CD14-positive monocyte (primary cell): ENCODE results near the gene ZGPAT. TPM values are rescaled to one million over a fixed set of nuclear protein-coding genes. Genes with fewer than 3 reads are reported as not detected.

Source experiments
- DNase-seq, 3 donors: peaks; one replicate each; pipeline ENCODE4 v3.0.0-alpha.2; 2011 to 2022
- H2AFZ ChIP-seq: 2 replicates; pipeline ENCODE4 v1.6.0; 2012; ENCODE audit warnings: mild to moderate bottlenecking, low read depth, low read length, inconsistent platforms; ENCODE audit not compliant: insufficient read depth, poor library complexity, severe bottlenecking
- H3K27ac ChIP-seq, 2 donors: 1 replicate in 1 of 2; 2 replicates in 1 of 2; pipeline ENCODE4 v1.5.1; 2012 to 2013; ENCODE audit warnings: low read length in 2 of 2, control low read depth in 1 of 2, inconsistent platforms in 1 of 2, low read depth in 1 of 2, mild to moderate bottlenecking in 1 of 2
- H3K27me3 ChIP-seq, 2 donors: one replicate each; pipeline versions ENCODE4 v1.6.0 to v1.6.1; 2011 to 2013; ENCODE audit warnings: low read length in 2 of 2; ENCODE audit not compliant: control insufficient read depth in 2 of 2, insufficient read depth in 2 of 2
- H3K36me3 ChIP-seq, 2 donors: replicated peaks in 1 of 2; 1 replicate in 1 of 2; 2 replicates in 1 of 2; pipeline versions ENCODE4 v1.5.1 to v1.6.1; 2012 to 2013; ENCODE audit warnings: low read length in 2 of 2, control low read depth in 1 of 2, inconsistent platforms in 1 of 2, mild to moderate bottlenecking in 1 of 2; ENCODE audit not compliant: insufficient read depth in 2 of 2, control insufficient read depth in 1 of 2
- H3K4me1 ChIP-seq, 2 donors: 1 replicate in 1 of 2; 2 replicates in 1 of 2; pipeline versions ENCODE4 v1.5.1 to v1.6.1; 2012 to 2013; ENCODE audit warnings: low read length in 2 of 2, control low read depth in 1 of 2, inconsistent platforms in 1 of 2, mild to moderate bottlenecking in 1 of 2, moderate library complexity in 1 of 2; ENCODE audit not compliant: insufficient read depth in 2 of 2, control insufficient read depth in 1 of 2
- H3K4me2 ChIP-seq: replicated peaks from 2 replicates; pipeline ENCODE3; 2012; ENCODE audit warnings: low read length, moderate library complexity, mild to moderate bottlenecking; ENCODE audit not compliant: poor library complexity, severe bottlenecking; ENCODE audit errors: extremely low read depth
- H3K4me3 ChIP-seq, 3 experiments: fragments of 200-600 bp in 1 of 3; sonication (generic) in 1 of 3; replicated peaks in 1 of 3; 1 replicate in 2 of 3; 2 replicates in 1 of 3; pipeline ENCODE4 v1.5.1; 2011 to 2013; ENCODE audit warnings: low read length in 3 of 3, mild to moderate bottlenecking in 3 of 3, control low read depth in 2 of 3, low read depth in 2 of 3, inconsistent platforms in 1 of 3, moderate library complexity in 1 of 3
- H3K79me2 ChIP-seq: 2 replicates; pipeline ENCODE4 v1.6.0; 2012; ENCODE audit warnings: mild to moderate bottlenecking, control low read depth, inconsistent platforms, low read length, moderate library complexity; ENCODE audit not compliant: insufficient read depth
- H3K9ac ChIP-seq: 2 replicates; pipeline ENCODE4 v1.6.0; 2017; ENCODE audit warnings: low read length, mild to moderate bottlenecking; ENCODE audit not compliant: insufficient read depth, poor library complexity, severe bottlenecking
- H3K9me3 ChIP-seq, 2 donors: replicated peaks in 1 of 2; 1 replicate in 1 of 2; 2 replicates in 1 of 2; pipeline versions ENCODE4 v1.5.1 to v1.6.1; 2012 to 2013; ENCODE audit warnings: low read length in 2 of 2, control low read depth in 1 of 2; ENCODE audit not compliant: control insufficient read depth in 1 of 2, insufficient read depth in 1 of 2
- H4K20me1 ChIP-seq: 2 replicates; pipeline ENCODE4 v1.6.0; 2012; ENCODE audit warnings: mild to moderate bottlenecking, low read length, control low read depth, moderate library complexity; ENCODE audit not compliant: insufficient read depth
- H3K27ac Mint-ChIP-seq, 7 donors: one replicate each; pipeline ENCODE4 v1.8.0; 2020; ENCODE audit warnings: mild to moderate bottlenecking in 7 of 7, mixed read lengths in 7 of 7, moderate library complexity in 6 of 7, inconsistent platforms in 2 of 7
- H3K27me3 Mint-ChIP-seq, 3 donors: one replicate each; pipeline ENCODE4 v1.8.0; 2021 to 2022; ENCODE audit warnings: low read depth in 3 of 3, mild to moderate bottlenecking in 3 of 3, mixed read lengths in 3 of 3, moderate library complexity in 3 of 3, inconsistent platforms in 1 of 3
- H3K36me3 Mint-ChIP-seq, 2 donors: one replicate each; pipeline ENCODE4 v1.8.0; 2020; ENCODE audit warnings: mixed read lengths in 2 of 2, inconsistent platforms in 1 of 2, mild to moderate bottlenecking in 1 of 2
- H3K4me1 Mint-ChIP-seq: one replicate; pipeline ENCODE4 v1.8.0; 2020; ENCODE audit warnings: mild to moderate bottlenecking, mixed read lengths
- H3K4me3 Mint-ChIP-seq, 2 donors: one replicate each; pipeline ENCODE4 v1.8.0; 2020; ENCODE audit warnings: mild to moderate bottlenecking in 2 of 2, mixed read lengths in 2 of 2, moderate library complexity in 1 of 2
- H3K9me3 Mint-ChIP-seq, 7 donors: one replicate each; pipeline ENCODE4 v1.8.0; 2020 to 2022; ENCODE audit warnings: mixed read lengths in 7 of 7, mild to moderate bottlenecking in 6 of 7, moderate library complexity in 6 of 7, inconsistent platforms in 2 of 7
- WGBS: methylation state at CpG from one replicate; pipeline ENCODE4 v1.1.5; 2013; ENCODE audit warnings: missing lambda C conversion rate; ENCODE audit not compliant: insufficient coverage; 5-methylcytosine and 5-hydroxymethylcytosine counted together
- intact Hi-C, 2 donors: fragments of 100-400 bp; cut with micrococcal nuclease; formaldehyde crosslinking; loops; one replicate each; pipeline versions ENCODE4 v1.15.0 to v1.15.1; 2023
- polyA plus RNA-seq, 3 donors: library from polyadenylated mRNA; depleted of rRNA in 1 of 3; unstranded in 2 of 3; stranded (reverse) in 1 of 3; fragments of 300-500 nt in 2 of 3; fragments of >200 nt in 1 of 3; fragmentation: Illumina TruSeq in 2 of 3; gene quantifications; 1 replicate in 2 of 3; 2 replicates in 1 of 3; pipeline ENCODE4 v1.2.3, GENCODE V29; 2012 to 2021
- TF ChIP-seq, protein P1 (sequence below): fragments of 200-600 bp; IDR thresholded peaks from one replicate; pipeline ENCODE4 v1.8.0; 2022; ENCODE audit warnings: antibody characterized with exemption, mild to moderate bottlenecking

Gene ZGPAT
- polyA plus RNA-seq, 3 donors: 24.2 to 58.6 (median 28.3) TPM

DNA sequence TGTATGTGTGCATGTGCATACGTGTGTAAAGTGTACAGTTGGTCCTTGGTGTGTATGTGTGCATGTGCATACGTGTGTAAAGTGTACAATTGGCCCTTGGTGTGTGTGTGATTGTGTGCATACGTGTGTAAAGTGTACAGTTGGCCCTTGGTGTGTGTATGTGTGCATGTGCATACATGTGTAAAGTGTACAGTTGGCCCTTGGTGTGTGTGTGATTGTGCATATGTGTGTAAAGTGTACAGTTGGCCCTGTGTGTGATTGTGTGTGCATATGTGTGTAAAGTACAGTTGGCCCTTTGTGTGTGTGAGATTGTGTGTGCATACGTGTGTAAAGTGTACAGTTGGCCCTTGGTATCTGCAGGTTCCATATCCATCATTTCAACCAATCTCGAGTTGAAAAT is 23.6 kb downstream of the ZGPAT start:
- WGBS: 89% methylated on average over 3 of the region's 5 CpGs
- DNase-seq: no peak
- H3K9ac ChIP-seq: no peak overlapping the region
- no peaks in the 10 kb centered on the region for H3K9me3 ChIP-seq
- Mint-ChIP-seq H3K4me3 (no peak overlapping the region), H3K4me1 (peaks cover 27% of the 10 kb centered on the region), H3K27me3 (peaks cover 6 to 14% (median 9%) of the 10 kb centered on the region in 3 donors), H3K36me3 (peaks cover 33 to 56% of the 10 kb centered on the region in 2 donors), H3K27ac (no peak overlapping the region), H3K9me3 (no peaks in the 10 kb centered on the region)
- H3K36me3 ChIP-seq: peaks cover 40 to 85% of the 10 kb centered on the region in 2 donors
- TF ChIP-seq, protein P1, sequence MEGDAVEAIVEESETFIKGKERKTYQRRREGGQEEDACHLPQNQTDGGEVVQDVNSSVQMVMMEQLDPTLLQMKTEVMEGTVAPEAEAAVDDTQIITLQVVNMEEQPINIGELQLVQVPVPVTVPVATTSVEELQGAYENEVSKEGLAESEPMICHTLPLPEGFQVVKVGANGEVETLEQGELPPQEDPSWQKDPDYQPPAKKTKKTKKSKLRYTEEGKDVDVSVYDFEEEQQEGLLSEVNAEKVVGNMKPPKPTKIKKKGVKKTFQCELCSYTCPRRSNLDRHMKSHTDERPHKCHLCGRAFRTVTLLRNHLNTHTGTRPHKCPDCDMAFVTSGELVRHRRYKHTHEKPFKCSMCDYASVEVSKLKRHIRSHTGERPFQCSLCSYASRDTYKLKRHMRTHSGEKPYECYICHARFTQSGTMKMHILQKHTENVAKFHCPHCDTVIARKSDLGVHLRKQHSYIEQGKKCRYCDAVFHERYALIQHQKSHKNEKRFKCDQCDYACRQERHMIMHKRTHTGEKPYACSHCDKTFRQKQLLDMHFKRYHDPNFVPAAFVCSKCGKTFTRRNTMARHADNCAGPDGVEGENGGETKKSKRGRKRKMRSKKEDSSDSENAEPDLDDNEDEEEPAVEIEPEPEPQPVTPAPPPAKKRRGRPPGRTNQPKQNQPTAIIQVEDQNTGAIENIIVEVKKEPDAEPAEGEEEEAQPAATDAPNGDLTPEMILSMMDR: no peak
- peaks cover 97% of the 10 kb centered on the region for H4K20me1 ChIP-seq
- intact Hi-C loops: no loop called here
- H3K79me2 ChIP-seq: peaks cover 36% of the 10 kb centered on the region
- no peak overlapping the region for H3K4me2 ChIP-seq
- H2AFZ ChIP-seq: no peak overlapping the region
- H3K27ac ChIP-seq: no peak overlapping the region
- H3K4me3 ChIP-seq: no peak overlapping the region
- H3K27me3 ChIP-seq: peaks cover 0 to 7% of the 10 kb centered on the region in 2 donors
- H3K4me1 ChIP-seq: peaks cover 0 to 12% of the 10 kb centered on the region in 2 donors

DNA sequence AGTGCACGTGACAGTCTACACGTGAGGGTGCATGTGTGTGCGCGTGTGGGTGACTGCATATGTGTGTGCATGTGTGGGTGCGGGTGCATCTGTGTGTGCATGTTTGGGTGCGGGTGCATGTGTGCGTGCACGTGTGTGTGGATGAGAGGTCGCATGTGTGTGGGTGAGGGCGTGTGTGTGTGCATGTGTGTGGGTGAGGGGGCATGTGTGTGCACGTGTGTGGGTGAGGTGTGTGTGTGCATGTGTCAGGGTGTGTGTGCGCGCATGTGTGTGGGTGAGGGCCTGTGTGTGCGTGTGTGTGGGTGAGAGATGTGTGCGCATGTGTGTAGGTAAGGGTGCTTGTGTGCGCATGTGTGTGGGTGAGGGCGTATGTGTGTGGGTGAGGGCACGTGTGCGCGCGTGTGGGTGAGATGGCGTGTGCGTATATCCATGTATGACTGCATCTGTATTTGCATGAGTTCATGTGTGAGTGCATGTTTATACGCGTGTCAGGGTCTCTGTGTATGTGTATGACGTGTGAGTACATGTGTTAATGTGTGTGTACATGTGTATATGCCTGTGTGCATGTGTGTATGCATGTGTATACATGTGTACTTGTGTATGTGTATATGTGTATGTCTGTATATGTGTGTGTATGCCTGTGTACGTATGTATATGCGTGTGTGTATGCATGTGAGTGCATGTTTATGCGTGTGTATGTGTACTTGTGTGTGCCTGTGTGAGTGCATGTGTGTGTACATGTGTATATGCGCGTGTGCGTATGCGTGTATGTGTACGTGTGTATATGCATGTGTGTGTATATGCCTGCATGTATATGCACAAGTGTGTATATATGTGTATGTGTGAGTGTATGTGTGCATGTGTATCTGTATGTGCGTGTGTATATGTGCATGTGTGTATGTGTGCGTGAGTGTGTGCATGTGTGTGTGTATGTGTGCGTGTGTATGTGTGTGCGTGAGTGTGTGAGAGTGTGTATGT is 24.6 kb downstream of the ZGPAT start:
- DNase-seq: no peak
- H3K4me1 ChIP-seq: peaks cover 8 to 22% of the 10 kb centered on the region in 2 donors
- no peak overlapping the region for H3K4me3 ChIP-seq
- intact Hi-C loops: no loop called here
- no peaks in the 10 kb centered on the region for H3K9me3 ChIP-seq
- H3K27me3 ChIP-seq: peaks cover 6 to 17% of the 10 kb centered on the region in 2 donors
- Mint-ChIP-seq H3K27ac (no peak overlapping the region), H3K27me3 (peaks cover 16 to 24% (median 17%) of the 10 kb centered on the region in 3 donors), H3K4me1 (peaks cover 31% of the 10 kb centered on the region), H3K4me3 (no peak overlapping the region), H3K36me3 (peaks cover 26 to 50% of the 10 kb centered on the region in 2 donors), H3K9me3 (peaks cover 0 to 4% (median 0%) of the 10 kb centered on the region in 7 donors)
- no peak overlapping the region for H2AFZ ChIP-seq
- H3K79me2 ChIP-seq: peaks cover 27% of the 10 kb centered on the region
- TF ChIP-seq, protein P1: no peak
- peaks cover 36 to 75% of the 10 kb centered on the region in 2 donors for H3K36me3 ChIP-seq
- H4K20me1 ChIP-seq: peaks cover 99% of the 10 kb centered on the region
- no peak overlapping the region for H3K27ac ChIP-seq
- 94% methylated on average over 37 of the region's 38 CpGs for WGBS
- no peak overlapping the region for H3K9ac ChIP-seq
- H3K4me2 ChIP-seq: no peak overlapping the region
